GM12864 (cell line): ENCODE results near the gene ZNF283.
"Not testable (repeated sequence)": the region's sequence is repeated elsewhere in the genome, so short reads cannot be mapped to it uniquely, and the experiment has no call there.

ENCODE experiments used
- DNase-seq: peaks from one replicate; pipeline ENCODE4 v3.0.0-alpha.2; 2011; ENCODE audit warnings: low read depth
- H3K4me3 ChIP-seq: 2 replicates; pipeline ENCODE4 v1.5.1; 2011; ENCODE audit warnings: mild to moderate bottlenecking, low read depth, low read length, control low read depth
- CTCF ChIP-seq: IDR thresholded peaks from 2 replicates; pipeline ENCODE4 v1.5.1; 2011; ENCODE audit warnings: low read depth, mild to moderate bottlenecking, moderate library complexity, low read length, control low read depth, inconsistent platforms; ENCODE audit errors: missing control alignments

The ZNF283 gene

GRCh38 chr19:43839139-43839538 is 12.0 kb downstream of the ZNF283 start:
- TF ChIP-seq CTCF: no peak
- DNase-seq: no peak
- H3K4me3 ChIP-seq: no peak overlapping the region

GRCh38 chr19:43842007-43842406 is 14.9 kb downstream of the ZNF283 start:
- DNase-seq: no peak
- TF ChIP-seq CTCF: no peak

GRCh38 chr19:43847246-43847645 is 20.1 kb downstream of the ZNF283 start:
- no peak for TF ChIP-seq CTCF
- H3K4me3 ChIP-seq: no peak overlapping the region
- DNase-seq: no peak

More at GRCh38 chr19:43842007-43842406, 14.9 kb downstream of the ZNF283 start:
- H3K4me3 ChIP-seq: no peak overlapping the region

DNA sequence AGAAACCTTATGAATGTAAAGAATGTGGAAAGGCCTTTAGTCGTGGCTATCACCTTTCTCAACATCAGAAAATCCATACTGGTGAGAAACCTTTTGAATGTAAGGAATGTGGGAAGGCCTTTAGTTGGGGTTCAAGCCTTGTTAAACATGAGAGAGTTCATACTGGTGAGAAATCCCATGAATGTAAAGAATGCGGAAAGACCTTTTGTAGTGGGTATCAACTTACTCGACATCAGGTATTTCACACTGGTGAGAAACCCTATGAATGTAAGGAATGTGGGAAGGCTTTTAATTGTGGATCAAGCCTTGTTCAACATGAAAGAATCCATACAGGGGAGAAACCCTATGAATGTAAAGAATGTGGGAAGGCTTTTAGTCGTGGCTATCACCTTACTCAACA is 20.8 kb downstream of the ZNF283 start:
- DNase-seq: no peak
- H3K4me3 ChIP-seq: no peak overlapping the region
- TF ChIP-seq CTCF: no peak

DNA sequence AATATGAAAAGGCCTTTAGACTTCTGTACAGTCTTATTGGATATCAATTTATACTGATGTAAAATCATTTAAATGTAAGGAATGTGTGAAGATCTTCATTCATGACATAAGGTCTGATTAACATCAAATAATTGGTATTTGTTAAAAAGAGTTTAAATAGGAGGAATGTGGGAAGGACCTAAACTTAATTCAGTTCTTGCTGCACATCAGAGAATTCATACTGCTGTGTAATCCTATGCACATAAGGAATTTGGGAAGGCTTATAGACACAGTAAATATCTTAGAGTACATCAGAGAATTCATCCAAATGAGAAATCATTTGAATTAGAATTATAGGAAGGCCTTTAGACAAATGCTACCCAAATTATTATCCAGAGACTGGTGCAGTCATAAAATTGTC is 21.7 kb downstream of the ZNF283 start:
- no peak for TF ChIP-seq CTCF
- no peak for DNase-seq
- no peak overlapping the region for H3K4me3 ChIP-seq

GRCh38 chr19:43858174-43858573 is 31.1 kb downstream of the ZNF283 start:
- TF ChIP-seq CTCF: no peak
- DNase-seq: no peak
- H3K4me3 ChIP-seq: no peak overlapping the region

DNA sequence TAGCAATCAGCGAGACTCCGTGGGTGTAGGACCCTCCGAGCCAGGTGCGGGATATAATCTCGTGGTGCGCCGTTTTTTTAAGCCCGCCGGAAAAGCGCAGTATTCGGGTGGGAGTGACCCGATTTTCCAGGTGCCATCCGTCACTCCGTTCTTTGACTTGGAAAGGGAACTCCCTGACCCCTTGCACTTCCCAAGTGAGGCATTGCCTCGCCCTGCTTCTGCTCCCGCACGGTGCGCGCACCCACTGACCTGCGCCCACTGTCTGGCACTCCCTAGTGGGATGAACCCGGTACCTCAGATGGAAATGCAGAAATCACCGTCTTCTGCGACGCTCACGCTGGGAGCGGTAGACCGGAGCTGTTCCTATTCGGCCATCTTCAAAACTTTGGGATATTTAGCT is 39.8 kb downstream of the ZNF283 start:
- H3K4me3 ChIP-seq, DNase-seq: not testable (repeated sequence)
